SK-N-SH (cell line): ENCODE results near the gene NTRK3. TPM values are rescaled to one million over a fixed set of nuclear protein-coding genes. Genes with fewer than 3 reads are reported as not detected.

ENCODE experiments used
- CTCF ChIA-PET: fragments of 300-600, 350-600 bp; formaldehyde crosslinking; extraction: SDS; loops from one replicate; lab custom pipeline; 2021; lab: Yijun Ruan, JAX
- POLR2A ChIA-PET: fragments of 350-600 bp; sonication (Branson Sonifier 250); formaldehyde crosslinking; extraction: SDS; loops from one replicate; lab custom pipeline; 2020; ENCODE audit warnings: antibody characterized with exemption, inconsistent platforms; lab: Yijun Ruan, JAX
- DNase-seq: peaks from one replicate; pipeline ENCODE4 v3.0.0; 2012
- H2AFZ ChIP-seq: fragments of 200-600 bp; sonication (generic); 2 replicates; pipeline ENCODE4 v1.8.1; 2016; ENCODE audit warnings: antibody characterized with exemption, mild to moderate bottlenecking, low read depth
- H3F3A ChIP-seq: fragments of 200-600 bp; sonication (generic); replicated peaks from 2 replicates; pipeline ENCODE3; 2016; ENCODE audit warnings: antibody characterized with exemption, mild to moderate bottlenecking; ENCODE audit not compliant: insufficient read depth
- H3K27ac ChIP-seq, 2 experiments: fragments of 200-500 bp in 1 of 2; fragments of 200-600 bp in 1 of 2; sonication (Bioruptor generic) in 1 of 2; sonication (generic), shearing (Covaris generic) in 1 of 2; 2 replicates each; pipeline versions ENCODE4 v1.5.1 to v1.6.1; 2014 to 2016; ENCODE audit warnings: low read depth in 2 of 2, inconsistent platforms in 1 of 2, low read length in 1 of 2, mild to moderate bottlenecking in 1 of 2, mixed read lengths in 1 of 2
- H3K27me3 ChIP-seq: fragments of 200-600 bp; sonication (generic), shearing (Covaris generic); 2 replicates; pipeline ENCODE4 v1.6.1; 2016; ENCODE audit warnings: mixed run types; ENCODE audit not compliant: insufficient read depth
- H3K36me3 ChIP-seq, 2 experiments: fragments of 200-500 bp in 1 of 2; fragments of 200-600 bp in 1 of 2; sonication (Bioruptor generic) in 1 of 2; sonication (generic) in 1 of 2; replicated peaks in 1 of 2; 2 replicates each; pipeline versions ENCODE3 to v1.5.1; 2014 to 2016; ENCODE audit warnings: low read length in 1 of 2, mild to moderate bottlenecking in 1 of 2; ENCODE audit not compliant: insufficient read depth in 2 of 2, control insufficient read depth in 1 of 2
- H3K4me1 ChIP-seq, 2 experiments: fragments of 200-500 bp in 1 of 2; fragments of 200-600 bp in 1 of 2; sonication (Bioruptor generic) in 1 of 2; sonication (generic), shearing (Covaris generic) in 1 of 2; 2 replicates each; pipeline versions ENCODE4 v1.5.1 to v1.6.1; 2014 to 2016; ENCODE audit warnings: low read depth in 1 of 2, low read length in 1 of 2, mixed run types in 1 of 2; ENCODE audit not compliant: insufficient read depth in 2 of 2, control insufficient read depth in 1 of 2
- H3K4me2 ChIP-seq: fragments of 200-600 bp; sonication (generic), shearing (Covaris generic); 2 replicates; pipeline ENCODE4 v1.6.1; 2017; ENCODE audit warnings: mixed run types
- H3K4me3 ChIP-seq, 2 experiments: fragments of 200-500 bp in 1 of 2; fragments of 200-600 bp in 1 of 2; sonication (Bioruptor generic) in 1 of 2; sonication (generic), shearing (Covaris generic) in 1 of 2; 2 replicates each; pipeline versions ENCODE4 v1.5.1 to v1.8.1; 2014 to 2016; ENCODE audit warnings: low read depth in 2 of 2, inconsistent platforms in 1 of 2, low read length in 1 of 2, mild to moderate bottlenecking in 1 of 2, mixed read lengths in 1 of 2, moderate library complexity in 1 of 2
- H3K79me2 ChIP-seq: fragments of 200-600 bp; sonication (generic); 2 replicates; pipeline ENCODE4 v1.8.1; 2017; ENCODE audit warnings: mild to moderate bottlenecking; ENCODE audit not compliant: insufficient read depth
- H3K9ac ChIP-seq: fragments of 200-600 bp; sonication (generic); 2 replicates; pipeline ENCODE4 v1.6.1; 2017; ENCODE audit warnings: mixed run types
- H3K9me2 ChIP-seq: fragments of 200-600 bp; sonication (generic); 2 replicates; pipeline ENCODE4 v1.6.1; 2017; ENCODE audit warnings: mixed run types
- H3K9me3 ChIP-seq: fragments of 200-600 bp; sonication (generic); 2 replicates; pipeline ENCODE4 v1.6.1; 2017; ENCODE audit warnings: mixed run types, mild to moderate bottlenecking, moderate library complexity
- H4K20me1 ChIP-seq: fragments of 200-600 bp; sonication (generic); 2 replicates; pipeline ENCODE4 v1.6.1; 2017; ENCODE audit warnings: mild to moderate bottlenecking, mixed run types; ENCODE audit not compliant: insufficient read depth
- ELF1 ChIP-seq: IDR thresholded peaks from 2 replicates; pipeline ENCODE4 v1.4.0; 2012
- FOXJ3 ChIP-seq: sonication (generic); formaldehyde crosslinking; IDR thresholded peaks from 2 replicates; pipeline ENCODE4 v1.5.1; 2020; ENCODE audit warnings: mild to moderate bottlenecking, missing genetic modification reagents
- GATA2 ChIP-seq: sonication (generic); formaldehyde crosslinking; IDR thresholded peaks from 2 replicates; pipeline ENCODE4 v1.5.0; 2020; ENCODE audit warnings: mild to moderate bottlenecking, missing genetic modification reagents
- MXI1 ChIP-seq: IDR thresholded peaks from 2 replicates; pipeline ENCODE4 v1.6.1; 2012; ENCODE audit warnings: mild to moderate bottlenecking, low read depth, low read length, improper control_type of control experiment
- NFIC ChIP-seq: IDR thresholded peaks from 2 replicates; pipeline ENCODE4 v1.4.0; 2012; ENCODE audit warnings: borderline replicate concordance
- RAD21 ChIP-seq: IDR thresholded peaks from 2 replicates; pipeline ENCODE4 v1.6.1; 2012; ENCODE audit warnings: mild to moderate bottlenecking, low read length
- RCOR1 ChIP-seq: fragments of 150-350 bp; IDR thresholded peaks from 2 replicates; pipeline ENCODE4 v1.6.1; 2017; ENCODE audit warnings: antibody characterized with exemption, low read length
- RXRA ChIP-seq: IDR thresholded peaks from 2 replicates; pipeline ENCODE4 v1.4.0; 2012; ENCODE audit warnings: low read depth, mild to moderate bottlenecking, borderline replicate concordance
- TAF1 ChIP-seq: IDR thresholded peaks from 2 replicates; pipeline ENCODE4 v1.6.1; 2012; ENCODE audit warnings: low read depth, mild to moderate bottlenecking, low read length, moderate library complexity, borderline replicate concordance
- YY1 ChIP-seq: IDR thresholded peaks from 2 replicates; pipeline ENCODE4 v1.4.0; 2012; ENCODE audit warnings: low read depth, mild to moderate bottlenecking
- WGBS: methylation state at CpG from one replicate; pipeline ENCODE4 v1.1.6; 2017; ENCODE audit warnings: low lambda C conversion rate; 5-methylcytosine and 5-hydroxymethylcytosine counted together
- polyA plus RNA-seq, 3 experiments: library from polyadenylated mRNA; depleted of rRNA; stranded (reverse); fragments of >200 nt; gene quantifications; 2 replicates each; pipeline ENCODE4 v1.2.3, GENCODE V29; 2012
- TF ChIP-seq, protein P1 (sequence below): IDR thresholded peaks from 2 replicates; pipeline ENCODE4 v1.4.0; 2012; ENCODE audit warnings: low read depth, borderline replicate concordance
- TF ChIP-seq, protein P2 (sequence below): IDR thresholded peaks from 2 replicates; pipeline ENCODE4 v1.6.1; 2012; ENCODE audit warnings: mild to moderate bottlenecking, low read depth, low read length, moderate library complexity
- TF ChIP-seq, protein P3 (sequence below): fragments of 200-600 bp; sonication (generic); IDR thresholded peaks from 2 replicates; pipeline ENCODE4 v1.6.1; 2017; ENCODE audit warnings: antibody characterized with exemption, mild to moderate bottlenecking, moderate library complexity

Gene NTRK3
- polyA plus RNA-seq, 1 of the 3 experiments (the other 2 are of a cell fraction), result 2.6 TPM

DNA sequence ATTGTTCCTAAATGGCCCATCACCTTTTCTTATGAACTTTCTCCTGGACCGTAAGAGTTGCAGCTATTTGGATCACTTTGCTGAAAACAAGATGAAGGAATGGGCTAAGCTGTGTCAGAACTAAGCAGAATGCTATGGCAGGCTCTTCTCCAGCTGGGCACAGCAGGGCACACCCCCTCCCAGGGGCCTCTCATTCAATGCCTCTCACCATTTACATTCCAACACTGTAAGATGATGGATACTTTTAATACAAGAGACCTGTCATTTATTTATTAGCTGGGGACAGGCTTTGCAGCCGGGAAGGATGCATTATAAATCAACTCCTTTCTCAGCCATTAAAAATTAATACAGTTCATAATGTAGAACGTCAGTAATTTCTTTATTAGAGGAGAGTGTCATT lies 240.1 kb downstream of the NTRK3 start:
- Histone ChIP-seq H3K27me3 (no peaks in the 10 kb centered on the region), H3K4me2 (no peak overlapping the region), H3K79me2 (no peaks in the 10 kb centered on the region), H3F3A (no peaks in the 10 kb centered on the region), H3K27ac (no peak overlapping the region), H3K4me3 (no peak overlapping the region), H3K9ac (no peak overlapping the region), H2AFZ (no peak overlapping the region), H3K36me3 (no peaks in the 10 kb centered on the region), H4K20me1 (no peaks in the 10 kb centered on the region), H3K4me1 (no peaks in the 10 kb centered on the region), H3K9me2 (no peaks in the 10 kb centered on the region), H3K9me3 (no peaks in the 10 kb centered on the region)
- 39% methylated on average over 3 of the region's 3 CpGs for WGBS
- no peak for TF ChIP-seq MXI1
- no peak for TF ChIP-seq YY1
- POLR2A ChIA-PET, result no interaction called here
- DNase-seq, result no peak
- CTCF ChIA-PET, result interaction anchor here (1.5 kb wide), 1 partner anchor 230 kb away, joined by 3 read pairs; no protein-coding TSS in a partner anchor

DNA sequence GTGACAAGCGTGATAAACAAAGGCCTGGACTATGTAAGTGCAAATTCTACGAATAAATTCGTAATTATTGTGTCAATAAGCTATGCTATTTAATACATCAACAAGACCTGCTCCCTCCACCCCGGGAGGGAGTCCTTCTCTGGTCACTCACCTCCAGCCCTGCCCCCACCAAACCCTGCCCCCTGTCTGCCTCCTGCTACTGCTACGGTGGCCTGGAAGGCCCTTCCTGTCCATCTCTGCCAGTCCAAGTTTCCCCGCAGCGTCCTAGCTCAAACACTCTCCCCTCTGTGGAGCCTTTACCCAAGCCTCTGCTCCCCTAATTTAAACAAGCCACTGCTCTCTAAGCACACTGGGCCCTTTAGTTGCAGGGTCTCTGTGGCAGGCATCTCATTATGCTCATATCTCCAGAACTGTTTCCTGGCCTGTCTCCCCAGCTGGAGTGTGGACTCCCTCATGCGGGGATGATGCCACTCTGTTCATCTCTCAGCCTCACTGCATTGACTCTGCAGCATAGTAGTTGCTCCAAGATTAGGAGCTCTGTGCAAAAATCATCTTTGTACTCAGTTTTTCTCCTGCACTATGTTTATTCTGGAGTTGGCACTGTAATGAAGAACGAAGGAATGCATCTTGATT lies 241.2 kb downstream of the NTRK3 start:
- H3F3A ChIP-seq, result no peaks in the 10 kb centered on the region
- no peak overlapping the region for H3K27ac ChIP-seq
- POLR2A ChIA-PET, result no interaction called here

DNA sequence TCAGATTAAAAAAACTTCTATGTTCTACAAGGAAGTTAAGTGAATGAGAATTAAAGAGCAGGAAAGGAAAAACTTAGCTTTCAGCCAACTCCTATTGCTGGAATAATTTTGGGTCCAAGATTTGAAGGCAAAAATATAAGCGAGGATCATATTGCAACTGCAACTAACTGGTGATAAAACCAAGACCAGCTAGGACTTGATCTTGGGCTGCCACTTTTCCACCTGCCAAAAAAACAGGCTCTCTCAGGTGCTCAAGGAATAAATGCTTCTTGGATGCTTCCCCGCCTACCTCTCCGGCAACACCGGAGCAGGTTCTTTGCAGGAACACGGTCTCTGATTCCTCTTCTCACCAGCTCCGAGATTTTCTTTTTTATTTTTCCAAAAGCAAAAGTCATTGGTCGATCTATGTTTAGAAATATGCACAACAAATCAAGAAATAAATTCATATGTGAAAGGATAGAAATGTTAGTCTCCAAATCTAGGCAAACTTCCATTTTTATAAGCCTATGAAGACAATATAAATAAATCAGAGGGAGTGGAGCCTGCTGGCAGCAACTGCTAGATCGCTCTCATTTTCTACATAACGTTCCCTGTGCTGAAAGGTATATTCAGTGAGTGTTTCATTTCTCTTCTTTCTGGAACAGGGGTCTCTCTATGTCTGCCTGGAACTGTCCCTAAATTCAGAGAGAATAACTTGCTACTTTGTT lies 241.9 kb downstream of the NTRK3 start:
- ChIA-PET CTCF (no interaction called here), POLR2A (no interaction called here)
- H3K36me3 ChIP-seq, result no peaks in the 10 kb centered on the region
- no peak overlapping the region for H3K27ac ChIP-seq
- H4K20me1 ChIP-seq, result no peaks in the 10 kb centered on the region
- no peaks in the 10 kb centered on the region for H3K9me3 ChIP-seq
- 59% methylated on average over 9 of the region's 9 CpGs for WGBS
- no peaks in the 10 kb centered on the region for H3F3A ChIP-seq
- no peak overlapping the region for H2AFZ ChIP-seq
- H3K9ac ChIP-seq, result no peak overlapping the region
- H3K27me3 ChIP-seq, result no peaks in the 10 kb centered on the region
- no peaks in the 10 kb centered on the region for H3K9me2 ChIP-seq
- no peak overlapping the region for H3K4me2 ChIP-seq
- no peak for DNase-seq
- H3K4me3 ChIP-seq, result no peak overlapping the region
- H3K79me2 ChIP-seq, result no peaks in the 10 kb centered on the region
- no peaks in the 10 kb centered on the region for H3K4me1 ChIP-seq
- TF ChIP-seq GATA2 (CRISPR knock-in tag), result no peak
- TF ChIP-seq, protein P1, sequence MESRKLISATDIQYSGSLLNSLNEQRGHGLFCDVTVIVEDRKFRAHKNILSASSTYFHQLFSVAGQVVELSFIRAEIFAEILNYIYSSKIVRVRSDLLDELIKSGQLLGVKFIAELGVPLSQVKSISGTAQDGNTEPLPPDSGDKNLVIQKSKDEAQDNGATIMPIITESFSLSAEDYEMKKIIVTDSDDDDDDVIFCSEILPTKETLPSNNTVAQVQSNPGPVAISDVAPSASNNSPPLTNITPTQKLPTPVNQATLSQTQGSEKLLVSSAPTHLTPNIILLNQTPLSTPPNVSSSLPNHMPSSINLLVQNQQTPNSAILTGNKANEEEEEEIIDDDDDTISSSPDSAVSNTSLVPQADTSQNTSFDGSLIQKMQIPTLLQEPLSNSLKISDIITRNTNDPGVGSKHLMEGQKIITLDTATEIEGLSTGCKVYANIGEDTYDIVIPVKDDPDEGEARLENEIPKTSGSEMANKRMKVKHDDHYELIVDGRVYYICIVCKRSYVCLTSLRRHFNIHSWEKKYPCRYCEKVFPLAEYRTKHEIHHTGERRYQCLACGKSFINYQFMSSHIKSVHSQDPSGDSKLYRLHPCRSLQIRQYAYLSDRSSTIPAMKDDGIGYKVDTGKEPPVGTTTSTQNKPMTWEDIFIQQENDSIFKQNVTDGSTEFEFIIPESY, result no peak
- TF ChIP-seq FOXJ3, result no peak
- no peak for TF ChIP-seq ELF1
- no peak for TF ChIP-seq YY1
- TF ChIP-seq, protein P2, sequence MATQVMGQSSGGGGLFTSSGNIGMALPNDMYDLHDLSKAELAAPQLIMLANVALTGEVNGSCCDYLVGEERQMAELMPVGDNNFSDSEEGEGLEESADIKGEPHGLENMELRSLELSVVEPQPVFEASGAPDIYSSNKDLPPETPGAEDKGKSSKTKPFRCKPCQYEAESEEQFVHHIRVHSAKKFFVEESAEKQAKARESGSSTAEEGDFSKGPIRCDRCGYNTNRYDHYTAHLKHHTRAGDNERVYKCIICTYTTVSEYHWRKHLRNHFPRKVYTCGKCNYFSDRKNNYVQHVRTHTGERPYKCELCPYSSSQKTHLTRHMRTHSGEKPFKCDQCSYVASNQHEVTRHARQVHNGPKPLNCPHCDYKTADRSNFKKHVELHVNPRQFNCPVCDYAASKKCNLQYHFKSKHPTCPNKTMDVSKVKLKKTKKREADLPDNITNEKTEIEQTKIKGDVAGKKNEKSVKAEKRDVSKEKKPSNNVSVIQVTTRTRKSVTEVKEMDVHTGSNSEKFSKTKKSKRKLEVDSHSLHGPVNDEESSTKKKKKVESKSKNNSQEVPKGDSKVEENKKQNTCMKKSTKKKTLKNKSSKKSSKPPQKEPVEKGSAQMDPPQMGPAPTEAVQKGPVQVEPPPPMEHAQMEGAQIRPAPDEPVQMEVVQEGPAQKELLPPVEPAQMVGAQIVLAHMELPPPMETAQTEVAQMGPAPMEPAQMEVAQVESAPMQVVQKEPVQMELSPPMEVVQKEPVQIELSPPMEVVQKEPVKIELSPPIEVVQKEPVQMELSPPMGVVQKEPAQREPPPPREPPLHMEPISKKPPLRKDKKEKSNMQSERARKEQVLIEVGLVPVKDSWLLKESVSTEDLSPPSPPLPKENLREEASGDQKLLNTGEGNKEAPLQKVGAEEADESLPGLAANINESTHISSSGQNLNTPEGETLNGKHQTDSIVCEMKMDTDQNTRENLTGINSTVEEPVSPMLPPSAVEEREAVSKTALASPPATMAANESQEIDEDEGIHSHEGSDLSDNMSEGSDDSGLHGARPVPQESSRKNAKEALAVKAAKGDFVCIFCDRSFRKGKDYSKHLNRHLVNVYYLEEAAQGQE, result no peak
- TF ChIP-seq, protein P3, sequence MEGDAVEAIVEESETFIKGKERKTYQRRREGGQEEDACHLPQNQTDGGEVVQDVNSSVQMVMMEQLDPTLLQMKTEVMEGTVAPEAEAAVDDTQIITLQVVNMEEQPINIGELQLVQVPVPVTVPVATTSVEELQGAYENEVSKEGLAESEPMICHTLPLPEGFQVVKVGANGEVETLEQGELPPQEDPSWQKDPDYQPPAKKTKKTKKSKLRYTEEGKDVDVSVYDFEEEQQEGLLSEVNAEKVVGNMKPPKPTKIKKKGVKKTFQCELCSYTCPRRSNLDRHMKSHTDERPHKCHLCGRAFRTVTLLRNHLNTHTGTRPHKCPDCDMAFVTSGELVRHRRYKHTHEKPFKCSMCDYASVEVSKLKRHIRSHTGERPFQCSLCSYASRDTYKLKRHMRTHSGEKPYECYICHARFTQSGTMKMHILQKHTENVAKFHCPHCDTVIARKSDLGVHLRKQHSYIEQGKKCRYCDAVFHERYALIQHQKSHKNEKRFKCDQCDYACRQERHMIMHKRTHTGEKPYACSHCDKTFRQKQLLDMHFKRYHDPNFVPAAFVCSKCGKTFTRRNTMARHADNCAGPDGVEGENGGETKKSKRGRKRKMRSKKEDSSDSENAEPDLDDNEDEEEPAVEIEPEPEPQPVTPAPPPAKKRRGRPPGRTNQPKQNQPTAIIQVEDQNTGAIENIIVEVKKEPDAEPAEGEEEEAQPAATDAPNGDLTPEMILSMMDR, result no peak
- TF ChIP-seq RCOR1, result no peak
- no peak for TF ChIP-seq RXRA
- TF ChIP-seq NFIC, result no peak
- TF ChIP-seq TAF1, result no peak

More for the DNA sequence above, 241.2 kb downstream of the NTRK3 start:
- H3K9ac ChIP-seq, result no peak overlapping the region
- no peak overlapping the region for H3K4me3 ChIP-seq
- DNase-seq, result no peak
- CTCF ChIA-PET, result no interaction called here
- no peaks in the 10 kb centered on the region for H3K4me1 ChIP-seq
- no peaks in the 10 kb centered on the region for H3K9me2 ChIP-seq
- H3K27me3 ChIP-seq, result no peaks in the 10 kb centered on the region
- H4K20me1 ChIP-seq, result no peaks in the 10 kb centered on the region
- no peak for TF ChIP-seq NFIC
- peak; percentile 36 for TF ChIP-seq RAD21
- TF ChIP-seq, all 33 proteins: peak for 1
- no peak overlapping the region for H2AFZ ChIP-seq
- H3K36me3 ChIP-seq, result no peaks in the 10 kb centered on the region
- no peak overlapping the region for H3K4me2 ChIP-seq
- no peaks in the 10 kb centered on the region for H3K9me3 ChIP-seq
- WGBS, result 30% methylated on average over 9 of the region's 9 CpGs
- no peaks in the 10 kb centered on the region for H3K79me2 ChIP-seq
